ENCODE results near the gene HIVEP1. TPM values are rescaled to one million over a fixed set of nuclear protein-coding genes. Genes with fewer than 3 reads are reported as not detected.

HIVEP1 gene
- total and polyA plus RNA-seq, 3 donors from 2014 or later: 15.5 to 53.3 (median 44.1) TPM

GRCh38 chr6:12083302-12083701 is 71.2 kb downstream of the HIVEP1 start:
- TF ChIP-seq, protein P1, sequence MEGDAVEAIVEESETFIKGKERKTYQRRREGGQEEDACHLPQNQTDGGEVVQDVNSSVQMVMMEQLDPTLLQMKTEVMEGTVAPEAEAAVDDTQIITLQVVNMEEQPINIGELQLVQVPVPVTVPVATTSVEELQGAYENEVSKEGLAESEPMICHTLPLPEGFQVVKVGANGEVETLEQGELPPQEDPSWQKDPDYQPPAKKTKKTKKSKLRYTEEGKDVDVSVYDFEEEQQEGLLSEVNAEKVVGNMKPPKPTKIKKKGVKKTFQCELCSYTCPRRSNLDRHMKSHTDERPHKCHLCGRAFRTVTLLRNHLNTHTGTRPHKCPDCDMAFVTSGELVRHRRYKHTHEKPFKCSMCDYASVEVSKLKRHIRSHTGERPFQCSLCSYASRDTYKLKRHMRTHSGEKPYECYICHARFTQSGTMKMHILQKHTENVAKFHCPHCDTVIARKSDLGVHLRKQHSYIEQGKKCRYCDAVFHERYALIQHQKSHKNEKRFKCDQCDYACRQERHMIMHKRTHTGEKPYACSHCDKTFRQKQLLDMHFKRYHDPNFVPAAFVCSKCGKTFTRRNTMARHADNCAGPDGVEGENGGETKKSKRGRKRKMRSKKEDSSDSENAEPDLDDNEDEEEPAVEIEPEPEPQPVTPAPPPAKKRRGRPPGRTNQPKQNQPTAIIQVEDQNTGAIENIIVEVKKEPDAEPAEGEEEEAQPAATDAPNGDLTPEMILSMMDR (IDR thresholded peaks at IDR 0.05): no peak
- no peak for TF ChIP-seq POLR2A (IDR thresholded peaks at IDR 0.05)
- Histone ChIP-seq H3K9me3 (no peaks in the 10 kb centered on the region), H3K4me1 (no peaks in the 10 kb centered on the region), H3K36me3 (ENCODE audit: low read depth, missing control alignments) (no peaks in the 10 kb centered on the region), H3K4me3 (no peak overlapping the region), H3K27me3 (no peaks in the 10 kb centered on the region), H3K27ac (no peak overlapping the region)
- no peak for DNase-seq
- intact Hi-C loops (cut with DNase I; ENCODE audit: low total_unique reads): no loop called here
- WGBS, 2 donors: 85 to 87% methylated on average over 2 of the region's 2 CpGs

DNA sequence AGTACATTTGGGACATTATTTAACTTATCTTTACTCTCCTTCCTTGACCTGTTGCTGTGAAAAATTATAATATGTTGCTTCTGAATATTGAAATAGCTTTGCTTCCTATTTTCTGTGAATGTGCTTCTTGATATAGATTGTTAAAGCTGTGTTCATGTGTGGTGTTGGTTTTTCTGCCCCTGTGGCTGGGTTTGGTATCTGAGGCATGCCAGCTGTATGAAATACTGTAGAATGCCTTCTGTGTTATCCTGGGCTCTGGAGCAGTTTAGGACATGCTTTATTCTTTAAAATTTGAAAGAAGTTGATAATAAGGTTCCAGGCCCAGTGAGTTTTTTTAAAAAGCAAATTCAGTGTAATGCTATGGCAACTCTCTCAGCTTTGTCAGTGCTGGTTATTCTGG is 71.7 kb downstream of the HIVEP1 start:
- Histone ChIP-seq H3K36me3 (ENCODE audit: low read depth, missing control alignments) (no peaks in the 10 kb centered on the region), H3K27ac (no peak overlapping the region), H3K4me3 (no peak overlapping the region), H3K27me3 (no peaks in the 10 kb centered on the region), H3K4me1 (no peaks in the 10 kb centered on the region), H3K9me3 (no peaks in the 10 kb centered on the region)
- no peak for DNase-seq
- TF ChIP-seq, protein P1 (IDR thresholded peaks at IDR 0.05): no peak
- TF ChIP-seq POLR2A (IDR thresholded peaks at IDR 0.05): no peak
- intact Hi-C loops (cut with DNase I; ENCODE audit: low total_unique reads): no loop called here

- no peak for DNase-seq
- H3K27ac ChIP-seq: no peak overlapping the region
- H3K4me1 ChIP-seq: no peaks in the 10 kb centered on the region
- no peak for TF ChIP-seq POLR2A (IDR thresholded peaks at IDR 0.05)
- TF ChIP-seq, protein P1 (IDR thresholded peaks at IDR 0.05): no peak
- H3K4me3 ChIP-seq: no peak overlapping the region
- H3K27me3 ChIP-seq: no peaks in the 10 kb centered on the region
- no peaks in the 10 kb centered on the region for H3K9me3 ChIP-seq
- 50 to 54% methylated on average over 7 of the region's 7 CpGs for WGBS, 2 donors
- no peaks in the 10 kb centered on the region for H3K36me3 ChIP-seq (ENCODE audit: low read depth, missing control alignments)
- intact Hi-C loops (cut with DNase I; ENCODE audit: low total_unique reads): no loop called here
Measured at GRCh38 chr6:12084681-12085080, 72.6 kb downstream of the HIVEP1 start.

- 80 to 92% methylated on average over 1 of the region's 1 CpG for WGBS, 2 donors
- no peak for DNase-seq
- TF ChIP-seq POLR2A (IDR thresholded peaks at IDR 0.05): no peak
- TF ChIP-seq, protein P1 (IDR thresholded peaks at IDR 0.05): no peak
- H3K4me3 ChIP-seq: no peak overlapping the region
- H3K9me3 ChIP-seq: no peaks in the 10 kb centered on the region
- intact Hi-C loops (cut with DNase I; ENCODE audit: low total_unique reads): no loop called here
- no peaks in the 10 kb centered on the region for H3K27me3 ChIP-seq
- H3K27ac ChIP-seq: no peak overlapping the region
- no peaks in the 10 kb centered on the region for H3K4me1 ChIP-seq
- H3K36me3 ChIP-seq (ENCODE audit: low read depth, missing control alignments): no peaks in the 10 kb centered on the region
Measured at GRCh38 chr6:12088531-12088930, 76.4 kb downstream of the HIVEP1 start.

GRCh38 chr6:12090714-12091113 is 78.6 kb downstream of the HIVEP1 start:
- no peak for TF ChIP-seq POLR2A (IDR thresholded peaks at IDR 0.05)
- TF ChIP-seq, protein P1 (IDR thresholded peaks at IDR 0.05): no peak
- no peak overlapping the region for H3K27ac ChIP-seq
- no peak for DNase-seq
- H3K36me3 ChIP-seq (ENCODE audit: low read depth, missing control alignments): no peaks in the 10 kb centered on the region
- no peaks in the 10 kb centered on the region for H3K4me1 ChIP-seq
- intact Hi-C loops (cut with DNase I; ENCODE audit: low total_unique reads): no loop called here
- H3K4me3 ChIP-seq: no peak overlapping the region
- H3K9me3 ChIP-seq: no peaks in the 10 kb centered on the region
- H3K27me3 ChIP-seq: no peaks in the 10 kb centered on the region

All from testis (tissue), 3 donors.